ENCODE measurements around the gene ARHGEF33.

ARHGEF33 gene

GRCh38 chr2:39008665-39009064, 119.0 kb downstream of the ARHGEF33 start:
- H3K23ac ChIP-seq (ENCODE audit: low read length): no peak overlapping the region
- H4K8ac ChIP-seq (ENCODE audit: low read depth, low read length): no peak overlapping the region
- no peak overlapping the region for H3K56ac ChIP-seq (ENCODE audit: low read length)

DNA sequence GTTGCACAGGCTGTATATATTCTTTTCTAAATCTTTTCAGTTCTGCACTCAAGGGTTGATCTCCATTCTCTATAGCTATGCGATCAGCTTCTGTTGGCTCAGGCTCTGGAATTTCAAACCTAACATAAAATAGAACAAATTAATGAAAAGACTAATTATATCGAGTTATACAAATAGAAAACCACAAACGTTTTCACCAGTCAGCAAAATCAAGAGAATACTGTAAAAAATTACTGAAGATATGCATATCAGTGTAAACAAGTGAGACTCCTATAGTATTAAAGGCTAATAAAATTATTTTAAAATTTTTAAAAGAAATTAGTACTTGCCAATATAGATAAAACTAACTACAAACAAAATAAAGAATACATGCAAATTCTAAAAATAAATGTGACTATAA, 124.2 kb downstream of the ARHGEF33 start:
- Histone ChIP-seq H3K27me3 (ENCODE audit: insufficient read depth, low read length, poor library complexity) (no peaks in the 10 kb centered on the region), H3K18ac (ENCODE audit: low read length) (no peak overlapping the region), H3K36me3 (ENCODE audit: control insufficient read depth, insufficient read depth, low read length) (no peaks in the 10 kb centered on the region), H2BK120ac (ENCODE audit: low read depth, low read length) (no peak overlapping the region), H3K4ac (ENCODE audit: low read depth, low read length) (no peak overlapping the region), H2BK5ac (ENCODE audit: low read length) (no peak overlapping the region), H3K79me2 (ENCODE audit: control insufficient read depth, insufficient read depth, low read length) (no peaks in the 10 kb centered on the region), H3K9ac (ENCODE audit: low read length) (no peak overlapping the region), H3K27ac (ENCODE audit: low read depth, low read length) (no peak overlapping the region), H3K56ac (ENCODE audit: low read length) (no peak overlapping the region), H3K79me1 (ENCODE audit: low read length) (no peaks in the 10 kb centered on the region), H4K5ac (ENCODE audit: low read length) (no peak overlapping the region), H3K4me1 (ENCODE audit: control insufficient read depth, low read depth, low read length) (no peaks in the 10 kb centered on the region), H3K23ac (ENCODE audit: low read length) (no peak overlapping the region), H4K8ac (ENCODE audit: low read depth, low read length) (no peak overlapping the region), H2AK5ac (ENCODE audit: low read length) (no peak overlapping the region), H3K4me3 (ENCODE audit: low read length) (no peak overlapping the region), H2BK15ac (replicated peaks; ENCODE audit: low read depth) (no peak overlapping the region), H3K4me2 (ENCODE audit: low read length) (no peak overlapping the region)
- no peak for DNase-seq
- no CpG with 5 or more reads among the region's 3 CpGs for WGBS (ENCODE audit: extremely low coverage, insufficient coverage, low lambda C conversion rate)

More at GRCh38 chr2:39008665-39009064, 119.0 kb downstream of the ARHGEF33 start:
- Histone ChIP-seq H3K4me2 (ENCODE audit: low read length) (no peak overlapping the region), H3K36me3 (ENCODE audit: control insufficient read depth, insufficient read depth, low read length) (no peaks in the 10 kb centered on the region), H3K4me1 (ENCODE audit: control insufficient read depth, low read depth, low read length) (no peaks in the 10 kb centered on the region), H2BK120ac (ENCODE audit: low read depth, low read length) (no peak overlapping the region), H2BK15ac (replicated peaks; ENCODE audit: low read depth) (no peak overlapping the region), H3K27me3 (ENCODE audit: insufficient read depth, low read length, poor library complexity) (no peaks in the 10 kb centered on the region), H3K9ac (ENCODE audit: low read length) (no peak overlapping the region), H2BK5ac (ENCODE audit: low read length) (no peak overlapping the region), H2AK5ac (ENCODE audit: low read length) (no peak overlapping the region), H3K79me2 (ENCODE audit: control insufficient read depth, insufficient read depth, low read length) (no peaks in the 10 kb centered on the region), H3K18ac (ENCODE audit: low read length) (no peak overlapping the region), H3K4me3 (ENCODE audit: low read length) (no peak overlapping the region), H4K5ac (ENCODE audit: low read length) (no peak overlapping the region), H3K79me1 (ENCODE audit: low read length) (no peaks in the 10 kb centered on the region), H3K27ac (ENCODE audit: low read depth, low read length) (no peak overlapping the region), H3K4ac (ENCODE audit: low read depth, low read length) (no peak overlapping the region)
- WGBS (ENCODE audit: extremely low coverage, insufficient coverage, low lambda C conversion rate): no CpG with 5 or more reads among the region's 1 CpG
- DNase-seq: no peak

- WGBS (ENCODE audit: extremely low coverage, insufficient coverage, low lambda C conversion rate): no CpG with 5 or more reads among the region's 1 CpG
- H3K79me1 ChIP-seq (ENCODE audit: low read length): no peaks in the 10 kb centered on the region
- H3K4me1 ChIP-seq (ENCODE audit: control insufficient read depth, low read depth, low read length): no peaks in the 10 kb centered on the region
Observed at GRCh38 chr2:39015424-39015823, 125.7 kb downstream of the ARHGEF33 start.

GRCh38 chr2:39017334-39017733, 127.7 kb downstream of the ARHGEF33 start:
- Histone ChIP-seq H3K79me2 (ENCODE audit: control insufficient read depth, insufficient read depth, low read length) (no peaks in the 10 kb centered on the region), H3K4ac (ENCODE audit: low read depth, low read length) (no peak overlapping the region), H2BK5ac (ENCODE audit: low read length) (no peak overlapping the region), H2BK15ac (replicated peaks; ENCODE audit: low read depth) (no peak overlapping the region), H3K4me3 (ENCODE audit: low read length) (no peak overlapping the region), H3K4me2 (ENCODE audit: low read length) (no peak overlapping the region), H3K56ac (ENCODE audit: low read length) (no peak overlapping the region), H2AK5ac (ENCODE audit: low read length) (no peak overlapping the region), H3K4me1 (ENCODE audit: control insufficient read depth, low read depth, low read length) (no peaks in the 10 kb centered on the region), H3K18ac (ENCODE audit: low read length) (no peak overlapping the region), H3K27ac (ENCODE audit: low read depth, low read length) (no peak overlapping the region), H3K27me3 (ENCODE audit: insufficient read depth, low read length, poor library complexity) (no peaks in the 10 kb centered on the region), H3K36me3 (ENCODE audit: control insufficient read depth, insufficient read depth, low read length) (no peaks in the 10 kb centered on the region), H3K79me1 (ENCODE audit: low read length) (no peaks in the 10 kb centered on the region), H4K8ac (ENCODE audit: low read depth, low read length) (no peak overlapping the region), H3K9ac (ENCODE audit: low read length) (no peak overlapping the region), H3K23ac (ENCODE audit: low read length) (no peak overlapping the region), H2BK120ac (ENCODE audit: low read depth, low read length) (no peak overlapping the region), H4K5ac (ENCODE audit: low read length) (no peak overlapping the region)
- no peak for DNase-seq

More at GRCh38 chr2:39015424-39015823, 125.7 kb downstream of the ARHGEF33 start:
- H3K79me2 ChIP-seq (ENCODE audit: control insufficient read depth, insufficient read depth, low read length): no peaks in the 10 kb centered on the region
- no peak overlapping the region for H2AK5ac ChIP-seq (ENCODE audit: low read length)
- no peak for DNase-seq
- H3K36me3 ChIP-seq (ENCODE audit: control insufficient read depth, insufficient read depth, low read length): no peaks in the 10 kb centered on the region
- no peak overlapping the region for H2BK15ac ChIP-seq (replicated peaks; ENCODE audit: low read depth)
- H3K9ac ChIP-seq (ENCODE audit: low read length): no peak overlapping the region
- H3K56ac ChIP-seq (ENCODE audit: low read length): no peak overlapping the region
- H4K5ac ChIP-seq (ENCODE audit: low read length): no peak overlapping the region
- H3K23ac ChIP-seq (ENCODE audit: low read length): no peak overlapping the region
- no peak overlapping the region for H3K18ac ChIP-seq (ENCODE audit: low read length)
- no peak overlapping the region for H2BK120ac ChIP-seq (ENCODE audit: low read depth, low read length)
- no peaks in the 10 kb centered on the region for H3K27me3 ChIP-seq (ENCODE audit: insufficient read depth, low read length, poor library complexity)
- H4K8ac ChIP-seq (ENCODE audit: low read depth, low read length): no peak overlapping the region
- H3K4me3 ChIP-seq (ENCODE audit: low read length): no peak overlapping the region
- no peak overlapping the region for H3K27ac ChIP-seq (ENCODE audit: low read depth, low read length)
- H2BK5ac ChIP-seq (ENCODE audit: low read length): no peak overlapping the region
- no peak overlapping the region for H3K4ac ChIP-seq (ENCODE audit: low read depth, low read length)
- no peak overlapping the region for H3K4me2 ChIP-seq (ENCODE audit: low read length)

DNA sequence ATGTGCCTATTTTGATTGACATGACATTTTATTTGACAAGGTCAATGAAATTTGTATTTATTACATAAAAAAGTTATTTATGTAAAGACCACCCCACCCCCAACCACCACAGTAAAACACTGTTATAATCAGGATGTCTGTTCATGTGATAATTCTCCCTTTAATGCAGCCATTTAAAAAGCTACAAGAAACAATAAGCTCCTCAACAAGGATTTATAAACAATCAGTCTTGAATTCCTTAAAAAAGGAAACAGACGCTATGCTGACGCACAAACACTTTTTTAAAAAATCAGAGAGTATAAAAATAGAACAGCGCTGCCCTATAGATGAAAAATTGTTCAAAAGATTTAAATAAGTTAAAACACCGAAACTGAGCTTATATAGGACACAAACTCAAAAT, 129.0 kb downstream of the ARHGEF33 start:
- H3K27me3 ChIP-seq (ENCODE audit: insufficient read depth, low read length, poor library complexity): no peaks in the 10 kb centered on the region
- H3K4me3 ChIP-seq (ENCODE audit: low read length): no peak overlapping the region
- H3K27ac ChIP-seq (ENCODE audit: low read depth, low read length): no peak overlapping the region
- H3K4me2 ChIP-seq (ENCODE audit: low read length): no peak overlapping the region
- H2BK5ac ChIP-seq (ENCODE audit: low read length): no peak overlapping the region
- no peak overlapping the region for H3K18ac ChIP-seq (ENCODE audit: low read length)
- no peaks in the 10 kb centered on the region for H3K4me1 ChIP-seq (ENCODE audit: control insufficient read depth, low read depth, low read length)
- no peak overlapping the region for H4K8ac ChIP-seq (ENCODE audit: low read depth, low read length)
- no peak overlapping the region for H3K9ac ChIP-seq (ENCODE audit: low read length)
- H4K5ac ChIP-seq (ENCODE audit: low read length): no peak overlapping the region
- no peak overlapping the region for H2BK120ac ChIP-seq (ENCODE audit: low read depth, low read length)
- H3K23ac ChIP-seq (ENCODE audit: low read length): no peak overlapping the region
- H3K79me2 ChIP-seq (ENCODE audit: control insufficient read depth, insufficient read depth, low read length): no peaks in the 10 kb centered on the region
- no peak overlapping the region for H2AK5ac ChIP-seq (ENCODE audit: low read length)
- no CpG with 5 or more reads among the region's 4 CpGs for WGBS (ENCODE audit: extremely low coverage, insufficient coverage, low lambda C conversion rate)
- H3K79me1 ChIP-seq (ENCODE audit: low read length): no peaks in the 10 kb centered on the region
- no peak overlapping the region for H3K56ac ChIP-seq (ENCODE audit: low read length)
- no peaks in the 10 kb centered on the region for H3K36me3 ChIP-seq (ENCODE audit: control insufficient read depth, insufficient read depth, low read length)
- H3K4ac ChIP-seq (ENCODE audit: low read depth, low read length): no peak overlapping the region
- no peak for DNase-seq
- H2BK15ac ChIP-seq (replicated peaks; ENCODE audit: low read depth): no peak overlapping the region

DNA sequence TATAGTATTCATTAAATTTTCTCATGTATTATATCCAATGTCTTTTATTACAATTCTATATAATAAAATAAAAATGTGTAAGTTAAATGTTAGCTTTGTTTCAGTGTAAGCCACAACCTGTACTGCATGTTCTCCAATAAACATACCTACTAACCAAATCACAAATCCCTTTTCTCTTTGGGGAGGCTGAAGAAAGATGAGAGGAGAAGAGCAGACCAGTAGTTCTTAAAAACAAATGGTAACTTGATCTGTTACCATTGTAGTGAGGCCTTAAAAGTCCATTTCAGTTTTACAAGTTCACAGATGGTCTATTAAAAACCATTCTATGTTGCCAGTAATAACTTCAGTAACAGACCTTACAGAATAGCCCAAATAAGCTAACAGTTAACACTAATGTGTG, 130.7 kb downstream of the ARHGEF33 start:
- no peaks in the 10 kb centered on the region for H3K4me1 ChIP-seq (ENCODE audit: control insufficient read depth, low read depth, low read length)
- no peak overlapping the region for H2BK15ac ChIP-seq (replicated peaks; ENCODE audit: low read depth)
- no peaks in the 10 kb centered on the region for H3K79me2 ChIP-seq (ENCODE audit: control insufficient read depth, insufficient read depth, low read length)
- no peak overlapping the region for H2BK5ac ChIP-seq (ENCODE audit: low read length)
- no peak overlapping the region for H3K4me3 ChIP-seq (ENCODE audit: low read length)
- H4K5ac ChIP-seq (ENCODE audit: low read length): no peak overlapping the region
- H3K56ac ChIP-seq (ENCODE audit: low read length): no peak overlapping the region
- no peaks in the 10 kb centered on the region for H3K27me3 ChIP-seq (ENCODE audit: insufficient read depth, low read length, poor library complexity)
- H3K36me3 ChIP-seq (ENCODE audit: control insufficient read depth, insufficient read depth, low read length): no peaks in the 10 kb centered on the region
- no peak overlapping the region for H3K4ac ChIP-seq (ENCODE audit: low read depth, low read length)
- no peak overlapping the region for H2BK120ac ChIP-seq (ENCODE audit: low read depth, low read length)
- H3K18ac ChIP-seq (ENCODE audit: low read length): no peak overlapping the region
- DNase-seq: no peak
- H4K8ac ChIP-seq (ENCODE audit: low read depth, low read length): no peak overlapping the region
- no peak overlapping the region for H3K4me2 ChIP-seq (ENCODE audit: low read length)
- no peak overlapping the region for H3K23ac ChIP-seq (ENCODE audit: low read length)
- H3K9ac ChIP-seq (ENCODE audit: low read length): no peak overlapping the region
- H2AK5ac ChIP-seq (ENCODE audit: low read length): no peak overlapping the region
- H3K79me1 ChIP-seq (ENCODE audit: low read length): no peaks in the 10 kb centered on the region
- no peak overlapping the region for H3K27ac ChIP-seq (ENCODE audit: low read depth, low read length)
